SU-DHL-6 (cell line): Measurements from ENCODE around the gene PLPP1.

ENCODE experiments used
- H2AFZ ChIP-seq: fragments of 200-600 bp; sonication (generic); 2 replicates; pipeline ENCODE4 v1.6.1; 2014; ENCODE audit warnings: low read depth, mild to moderate bottlenecking, moderate library complexity, mixed read lengths, antibody characterized with exemption, low read length; ENCODE audit not compliant: severe bottlenecking
- H3F3A ChIP-seq: fragments of 200-600 bp; shearing (Covaris generic); 2 replicates; pipeline ENCODE4 v1.6.0; 2016; ENCODE audit warnings: antibody characterized with exemption, mild to moderate bottlenecking; ENCODE audit not compliant: insufficient read depth
- H3K27ac ChIP-seq: fragments of 200-600 bp; sonication (generic); 2 replicates; pipeline ENCODE4 v1.5.1; 2016; ENCODE audit warnings: low read depth, mild to moderate bottlenecking, low read length, moderate library complexity, mixed read lengths
- H3K27me3 ChIP-seq: fragments of 200-600 bp; sonication (generic), shearing (Covaris generic); 2 replicates; pipeline ENCODE4 v1.6.0; 2014; ENCODE audit warnings: mild to moderate bottlenecking, low read length
- H3K36me3 ChIP-seq: fragments of 200-600 bp; sonication (generic); 2 replicates; pipeline ENCODE4 v1.6.1; 2014; ENCODE audit warnings: mild to moderate bottlenecking, low read length, mixed read lengths
- H3K4me2 ChIP-seq: fragments of 300-600, 200-600 bp; shearing (Covaris generic), sonication (generic); 2 replicates; pipeline ENCODE4 v1.6.0; 2014; ENCODE audit warnings: low read length, low read depth, mild to moderate bottlenecking; ENCODE audit not compliant: poor library complexity, severe bottlenecking
- H3K4me3 ChIP-seq: fragments of 200-600 bp; sonication (generic); 2 replicates; pipeline ENCODE4 v1.5.1; 2014; ENCODE audit warnings: antibody characterized with exemption, low read length, mild to moderate bottlenecking, mixed read lengths; ENCODE audit not compliant: insufficient read depth, poor library complexity, severe bottlenecking
- H3K79me2 ChIP-seq: fragments of 200-600 bp; sonication (generic); 2 replicates; pipeline ENCODE4 v1.6.1; 2014; ENCODE audit warnings: mild to moderate bottlenecking, low read length, moderate library complexity; ENCODE audit not compliant: insufficient read depth
- H3K9ac ChIP-seq: fragments of 200-600 bp; sonication (generic); 2 replicates; pipeline ENCODE4 v1.7.0; 2014; ENCODE audit warnings: mild to moderate bottlenecking, low read length
- H3K9me2 ChIP-seq: fragments of 200-600 bp; sonication (generic); replicated peaks from 2 replicates; pipeline ENCODE4 v1.6.1; 2014; ENCODE audit warnings: low read length; ENCODE audit not compliant: insufficient read depth
- H3K9me3 ChIP-seq: fragments of 200-600 bp; sonication (generic); 2 replicates; pipeline ENCODE4 v1.6.1; 2014; ENCODE audit warnings: low read length, mixed read lengths; ENCODE audit not compliant: insufficient read depth
- H4K20me1 ChIP-seq: fragments of 200-600 bp; sonication (generic); 2 replicates; pipeline ENCODE4 v1.6.1; 2014; ENCODE audit warnings: low read depth, mild to moderate bottlenecking, antibody characterized with exemption, low read length, moderate library complexity, mixed read lengths
- CTCF ChIP-seq: fragments of 200-600 bp; sonication (generic); IDR thresholded peaks from one replicate; pipeline ENCODE4 v1.5.1; 2017; ENCODE audit warnings: antibody characterized with exemption, mild to moderate bottlenecking, low read length, moderate library complexity; ENCODE audit not compliant: insufficient read depth, poor library complexity, severe bottlenecking
- EZH2phosphoT487 ChIP-seq: fragments of 200-600 bp; sonication (generic), shearing (Covaris generic); conservative IDR thresholded peaks from 2 replicates; pipeline ENCODE4 v1.6.1; 2018; ENCODE audit warnings: mild to moderate bottlenecking, antibody characterized with exemption, low read length, moderate library complexity, mixed read lengths

Gene PLPP1

DNA sequence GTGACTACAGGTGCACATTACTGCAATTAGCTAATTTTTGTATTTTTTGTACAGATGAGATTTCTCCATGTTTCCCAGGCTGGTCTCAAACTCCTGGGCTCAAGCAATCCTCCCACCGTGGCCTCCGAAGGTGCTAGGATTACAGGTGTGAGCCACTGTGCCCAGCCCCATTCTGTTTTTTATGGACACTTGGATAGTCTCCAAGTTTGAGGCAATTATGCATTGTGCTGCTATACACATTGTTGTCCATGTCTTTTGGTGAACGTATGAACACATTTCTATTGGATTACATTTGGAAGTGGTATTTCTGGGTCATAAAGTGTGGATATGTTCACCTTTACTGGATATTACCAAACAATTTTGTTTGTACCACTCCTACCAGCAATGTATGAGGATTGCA, 22.4 kb upstream of the PLPP1 start:
- no peak overlapping the region for H3K27ac ChIP-seq
- H3K79me2 ChIP-seq, result no peaks in the 10 kb centered on the region
- H4K20me1 ChIP-seq, result no peaks in the 10 kb centered on the region
- H3K4me3 ChIP-seq, result no peak overlapping the region
- H3K27me3 ChIP-seq, result no peaks in the 10 kb centered on the region
- no peaks in the 10 kb centered on the region for H3K9me3 ChIP-seq
- H3K9ac ChIP-seq, result no peak overlapping the region
- H3K9me2 ChIP-seq, result no peaks in the 10 kb centered on the region
- no peak overlapping the region for H3K4me2 ChIP-seq
- H2AFZ ChIP-seq, result no peak overlapping the region
- no peaks in the 10 kb centered on the region for H3F3A ChIP-seq
- no peak for TF ChIP-seq CTCF
- no peak for TF ChIP-seq EZH2phosphoT487
- no peaks in the 10 kb centered on the region for H3K36me3 ChIP-seq

DNA sequence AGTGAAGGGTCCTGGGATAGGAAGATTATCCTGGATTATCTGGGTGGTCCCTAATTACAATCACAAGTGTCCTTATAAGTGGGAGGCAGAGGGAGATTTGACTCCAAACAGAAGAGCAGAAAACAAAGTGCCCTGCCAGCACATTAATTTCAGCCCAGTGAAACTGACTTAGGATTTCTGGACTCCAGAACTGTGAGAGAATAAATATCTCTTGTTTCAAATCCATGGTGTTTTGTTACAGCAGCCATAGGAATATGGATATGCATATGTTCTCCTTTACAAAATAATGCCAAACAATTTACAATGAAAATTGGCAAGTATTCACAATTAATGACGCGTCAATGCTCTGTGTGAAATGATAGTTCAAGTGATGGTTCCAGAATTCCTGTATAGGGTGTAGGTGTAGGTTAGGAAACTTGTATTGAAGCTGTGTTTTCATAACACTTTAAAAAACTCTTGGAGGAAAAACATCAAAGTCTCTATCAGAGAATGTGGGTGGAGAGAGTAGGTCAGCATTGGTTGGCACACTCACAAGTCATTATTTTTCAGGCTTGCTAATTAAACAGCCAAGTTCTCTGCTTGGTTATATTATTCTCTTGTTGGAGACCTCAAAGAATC, 19.9 kb upstream of the PLPP1 start:
- Histone ChIP-seq H3K4me3 (no peak overlapping the region), H3K36me3 (no peaks in the 10 kb centered on the region), H3K9me3 (no peaks in the 10 kb centered on the region), H3K27me3 (no peaks in the 10 kb centered on the region), H3F3A (no peaks in the 10 kb centered on the region), H3K79me2 (no peaks in the 10 kb centered on the region), H4K20me1 (no peaks in the 10 kb centered on the region), H3K9me2 (no peaks in the 10 kb centered on the region), H2AFZ (no peak overlapping the region), H3K27ac (no peak overlapping the region), H3K9ac (no peak overlapping the region), H3K4me2 (no peak overlapping the region)
- no peak for TF ChIP-seq CTCF
- no peak for TF ChIP-seq EZH2phosphoT487

- H3K9ac ChIP-seq, result no peak overlapping the region
- no peaks in the 10 kb centered on the region for H3K79me2 ChIP-seq
- H3K27ac ChIP-seq, result no peak overlapping the region
- no peak overlapping the region for H3K4me2 ChIP-seq
- H2AFZ ChIP-seq, result no peak overlapping the region
- no peaks in the 10 kb centered on the region for H3K36me3 ChIP-seq
- H3F3A ChIP-seq, result no peaks in the 10 kb centered on the region
- no peaks in the 10 kb centered on the region for H3K9me3 ChIP-seq
- TF ChIP-seq EZH2phosphoT487, result no peak
- no peaks in the 10 kb centered on the region for H4K20me1 ChIP-seq
- H3K4me3 ChIP-seq, result no peak overlapping the region
- H3K9me2 ChIP-seq, result no peaks in the 10 kb centered on the region
- H3K27me3 ChIP-seq, result no peaks in the 10 kb centered on the region
These were observed 17.1 kb upstream of the PLPP1 start for GRCh38 chr5:55551904-55552303.

DNA sequence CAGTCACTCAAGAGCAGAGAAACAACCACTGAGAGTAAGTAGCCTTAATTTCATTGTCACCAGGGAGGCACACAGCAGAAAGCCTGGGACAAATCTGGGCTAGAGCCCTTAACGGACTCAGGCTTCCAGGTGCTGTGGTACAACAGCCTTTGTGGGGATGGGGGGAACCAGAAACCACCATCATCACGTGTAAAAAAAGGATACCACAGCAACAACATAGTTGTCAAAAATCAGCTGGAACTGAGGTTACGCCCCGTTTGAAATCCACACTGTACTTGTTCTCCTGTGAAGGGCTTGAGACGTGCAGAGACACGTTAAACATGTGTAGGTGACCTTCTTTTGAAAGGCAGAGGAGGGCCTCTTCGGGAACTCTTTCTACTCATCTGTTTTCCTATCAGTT, 16.6 kb upstream of the PLPP1 start:
- H3K27ac ChIP-seq, result no peak overlapping the region
- no peak overlapping the region for H2AFZ ChIP-seq

More for the DNA sequence above, 16.6 kb upstream of the PLPP1 start:
- Histone ChIP-seq H3K4me2 (no peak overlapping the region), H3K9me2 (no peaks in the 10 kb centered on the region), H3K27me3 (no peaks in the 10 kb centered on the region), H3F3A (no peaks in the 10 kb centered on the region), H3K36me3 (no peaks in the 10 kb centered on the region), H4K20me1 (no peaks in the 10 kb centered on the region), H3K9ac (no peak overlapping the region), H3K79me2 (no peaks in the 10 kb centered on the region), H3K9me3 (no peaks in the 10 kb centered on the region), H3K4me3 (no peak overlapping the region)
- TF ChIP-seq EZH2phosphoT487 (no peak), CTCF (no peak)
